HG03520 (cell line): ENCODE data around the gene LONRF2.
"Not testable (repeated sequence)": the region's sequence is repeated elsewhere in the genome, so short reads cannot be mapped to it uniquely, and the experiment has no call there.

Experiments
- ATAC-seq: cut with Tn5 transposase; IDR thresholded peaks from one replicate; pipeline ENCODE4 v1.9.1; 2021; ENCODE audit warnings: mild to moderate bottlenecking, moderate library complexity; ENCODE audit not compliant: unreplicated experiment

Gene LONRF2

DNA sequence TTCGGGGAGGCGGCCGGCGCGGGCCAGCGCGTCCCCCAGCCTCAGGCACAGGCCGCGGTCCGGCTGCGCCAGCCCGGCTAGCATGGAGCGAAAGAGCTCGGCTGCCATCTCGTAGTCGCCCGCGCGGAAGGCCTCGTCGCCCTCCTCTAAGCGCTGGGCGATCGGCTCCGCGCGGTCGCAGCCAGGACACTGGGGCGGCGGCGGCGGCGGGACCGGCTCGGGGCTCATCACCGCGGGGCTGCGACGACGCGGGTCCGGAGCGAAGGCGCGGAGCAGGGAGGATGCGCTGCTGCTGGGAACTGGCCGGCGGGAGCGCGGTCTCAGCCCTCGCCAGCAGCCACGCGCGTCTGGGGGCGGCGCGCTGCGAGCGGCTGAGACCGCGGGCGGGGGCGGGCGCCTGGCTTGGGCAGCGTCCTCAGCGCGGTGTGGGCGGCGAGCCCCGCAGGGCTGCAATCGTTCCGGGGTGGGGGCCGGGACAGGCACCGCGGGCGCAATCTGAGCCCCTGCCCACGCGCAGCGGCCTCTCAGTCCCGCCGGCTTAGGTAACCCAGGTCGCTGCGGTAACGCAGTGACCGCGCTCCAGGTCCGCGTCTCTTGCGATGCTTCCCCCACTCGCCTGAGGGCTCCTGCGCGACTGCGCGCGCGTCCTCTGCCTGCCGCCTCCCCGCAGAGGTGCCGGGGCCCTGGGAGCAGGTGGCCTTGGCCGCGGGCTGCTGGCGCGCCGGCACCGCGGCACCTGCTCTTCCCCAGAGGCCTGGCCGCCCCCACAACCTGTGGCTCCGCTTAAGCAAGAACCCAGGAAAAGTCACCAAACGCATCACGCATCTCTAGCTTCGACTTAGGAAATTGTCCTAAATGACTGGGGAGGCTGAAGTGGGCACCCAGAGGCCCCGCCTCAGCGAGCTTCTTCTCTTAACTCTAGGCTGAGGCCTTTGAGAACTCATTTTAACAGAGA lies at the start of gene LONRF2:
Gene LONRF2 (minus strand): TSS at position 636 of the 955 bp plus-strand sequence. CDS start 408 bp downstream, at position 228.
- ATAC-seq: no peak

DNA sequence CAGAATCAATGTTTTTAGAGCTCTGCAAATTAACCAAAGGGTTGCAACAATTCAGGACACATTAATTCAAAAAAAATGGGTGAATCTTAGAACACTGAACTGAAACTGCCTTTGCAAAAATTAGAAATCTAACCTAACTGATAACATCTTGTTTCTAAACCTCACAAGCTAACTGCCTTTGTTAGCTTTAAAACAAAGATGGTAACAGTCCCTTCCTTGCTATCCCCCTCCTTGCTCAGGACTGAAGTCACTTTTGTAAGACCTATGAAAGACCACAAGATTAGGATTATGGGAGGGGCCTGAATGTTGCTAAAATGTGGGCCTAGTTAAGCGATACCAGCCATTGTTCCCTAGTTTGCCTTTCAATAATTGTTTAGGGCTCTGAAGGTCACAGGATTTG lies 44.9 kb upstream of the LONRF2 start:
- no peak for ATAC-seq

DNA sequence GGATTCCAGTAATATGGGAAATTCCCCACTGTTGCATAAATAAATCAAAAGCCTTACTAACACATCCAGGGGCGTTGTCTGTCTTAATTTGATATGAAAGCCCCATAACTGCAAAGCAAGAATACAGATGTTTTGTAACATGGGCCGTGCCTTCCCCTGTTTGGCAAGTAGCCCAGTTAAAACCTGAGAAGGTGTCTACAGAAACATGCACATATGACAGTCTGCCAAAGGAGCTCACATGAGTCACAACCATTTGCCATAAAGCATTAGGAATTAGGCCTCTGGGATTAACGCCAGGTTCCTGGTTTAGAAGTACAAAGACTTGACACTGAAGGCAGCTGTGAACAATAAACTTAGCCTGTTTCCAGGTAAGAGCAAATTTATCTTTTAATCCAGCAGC lies 43.1 kb upstream of the LONRF2 start:
- ATAC-seq: no peak

DNA sequence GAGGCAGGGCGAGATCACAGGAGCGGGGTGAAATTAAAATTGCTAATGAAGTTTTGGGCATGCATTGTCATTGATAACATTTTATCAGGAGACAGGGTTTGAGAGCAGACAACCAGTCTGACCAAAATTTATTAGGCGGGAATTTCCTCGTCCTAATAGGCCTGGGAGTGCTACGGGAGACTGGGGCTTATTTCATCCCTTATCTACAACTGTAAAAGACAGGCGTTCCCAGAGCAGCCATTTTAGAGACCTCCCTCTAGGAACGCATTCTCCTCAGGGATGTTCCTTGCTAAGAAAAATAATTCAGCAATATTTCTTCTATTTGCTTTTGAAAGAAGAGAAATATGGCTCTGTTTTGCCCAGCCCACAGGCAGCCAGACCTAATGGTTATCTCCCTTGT lies 40.0 kb upstream of the LONRF2 start:
- ATAC-seq: not testable (repeated sequence)

DNA sequence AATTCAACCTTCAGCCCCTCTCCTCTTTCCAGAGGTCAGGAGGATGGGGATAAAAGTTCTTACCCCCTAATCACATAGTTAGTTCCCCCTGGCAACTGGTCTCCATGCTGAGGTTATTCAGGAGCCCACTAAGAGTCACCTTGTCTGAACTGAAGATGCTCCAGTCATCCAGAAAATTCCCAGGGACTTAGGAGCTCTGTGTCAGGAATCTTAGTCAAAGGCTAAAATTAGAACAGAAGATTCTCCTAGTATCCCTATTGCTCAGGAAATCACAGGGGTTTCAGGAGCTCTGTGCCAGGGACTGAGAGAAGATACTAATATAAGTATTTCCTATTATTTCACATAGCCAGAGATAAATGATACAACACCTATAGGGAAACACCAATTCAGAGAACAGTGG lies 37.3 kb upstream of the LONRF2 start:
- ATAC-seq: no peak

DNA sequence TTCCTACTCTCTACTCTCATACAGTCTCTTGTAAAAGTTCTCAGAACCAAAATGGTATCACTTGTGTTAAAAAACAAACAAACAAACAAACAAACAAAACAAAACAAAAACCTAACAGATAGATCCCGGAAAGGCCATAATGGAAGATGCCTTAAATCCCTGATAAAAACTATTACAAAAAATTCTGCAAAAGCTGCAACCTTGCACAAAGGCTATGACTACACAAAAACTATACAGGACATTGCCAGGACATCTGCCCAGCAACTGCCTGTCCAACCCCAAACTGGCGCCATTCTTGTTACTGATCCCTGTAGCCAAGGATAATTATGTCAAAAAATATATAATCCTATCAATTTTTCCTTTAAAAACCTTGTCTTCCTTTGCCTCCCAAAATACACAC lies 36.3 kb upstream of the LONRF2 start:
- ATAC-seq: no peak

DNA sequence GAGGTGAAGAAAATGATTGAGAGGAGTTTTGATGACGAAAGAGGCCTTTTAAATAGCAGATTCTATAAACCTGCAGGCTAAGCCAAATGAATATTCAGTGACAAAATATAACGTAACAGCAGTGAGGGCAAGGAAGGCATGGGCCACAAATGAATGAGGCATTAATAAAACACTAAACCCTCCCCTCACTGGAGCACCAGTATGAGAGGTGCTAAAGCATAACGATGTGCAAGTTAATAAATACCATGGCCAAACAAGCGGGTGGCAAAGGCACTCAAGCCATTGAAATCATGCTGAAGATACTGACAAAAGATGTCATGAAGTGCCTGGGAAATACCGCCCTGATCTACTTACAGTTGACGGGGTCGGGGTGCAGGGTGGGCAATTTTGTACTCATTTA lies 30.2 kb upstream of the LONRF2 start:
- no peak for ATAC-seq

DNA sequence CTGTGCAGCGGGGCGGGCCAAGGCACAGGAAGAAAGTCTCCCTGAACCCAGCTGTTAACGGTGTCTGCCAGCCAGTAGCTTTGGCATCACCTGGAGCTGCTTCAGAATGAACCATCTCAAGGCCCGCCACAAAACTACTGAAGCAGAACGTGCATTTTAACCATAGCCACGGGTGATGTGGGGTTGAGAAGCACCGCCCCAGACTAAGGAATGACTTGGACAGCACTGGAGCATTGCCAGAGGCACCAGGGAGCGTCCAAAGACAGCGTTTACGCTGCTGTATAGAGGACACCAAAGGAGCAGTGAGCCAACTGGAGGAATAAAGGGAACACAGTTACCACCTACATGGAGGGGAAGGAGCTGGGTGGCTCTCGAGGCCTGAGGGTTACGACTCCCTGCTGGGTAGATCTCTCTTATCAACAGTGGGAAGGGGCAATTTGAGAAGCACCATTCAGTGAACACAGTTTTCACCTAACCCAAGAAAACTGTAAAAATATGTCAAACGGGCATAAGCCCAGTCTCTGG lies 28.4 kb upstream of the LONRF2 start:
- ATAC-seq: no peak

DNA sequence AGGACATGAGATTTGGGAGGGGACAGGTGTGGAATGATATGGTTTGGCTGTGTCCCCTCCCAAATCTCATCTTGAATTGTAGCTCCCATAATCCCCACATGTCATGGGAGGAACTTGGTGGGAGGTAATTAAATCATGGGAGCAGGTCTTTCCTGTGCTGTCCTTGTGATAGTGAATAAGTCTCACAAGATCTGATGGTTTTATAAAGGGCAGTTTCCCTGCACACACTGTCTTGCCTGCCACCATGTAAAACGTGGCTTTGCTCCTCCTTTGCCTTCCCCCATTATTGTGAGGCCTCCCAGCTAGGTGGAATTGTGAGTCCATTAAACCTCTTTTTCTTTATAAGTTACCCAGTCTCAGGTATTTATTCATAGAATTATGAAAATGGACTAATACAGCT lies 22.8 kb upstream of the LONRF2 start:
- ATAC-seq: not testable (repeated sequence)

DNA sequence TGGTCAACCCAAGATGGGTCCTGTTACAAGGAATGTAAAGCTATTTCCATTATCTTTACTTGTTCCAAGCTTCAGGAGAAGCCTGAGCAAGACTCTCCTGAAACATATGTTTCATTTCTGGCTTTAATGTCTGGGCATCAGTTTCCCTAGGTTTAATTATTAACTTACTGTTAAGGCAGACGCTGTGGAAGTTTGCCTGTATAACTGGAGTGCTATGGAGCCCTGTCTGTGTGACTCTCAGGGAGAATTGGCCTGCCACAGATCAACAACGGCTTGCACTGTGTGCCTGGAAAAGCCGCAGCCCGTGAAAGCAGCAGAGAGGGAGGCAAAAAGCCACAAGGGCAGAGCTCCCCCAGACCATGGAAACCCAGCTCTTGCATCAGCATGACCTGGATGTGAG lies 22.1 kb upstream of the LONRF2 start:
- no peak for ATAC-seq

DNA sequence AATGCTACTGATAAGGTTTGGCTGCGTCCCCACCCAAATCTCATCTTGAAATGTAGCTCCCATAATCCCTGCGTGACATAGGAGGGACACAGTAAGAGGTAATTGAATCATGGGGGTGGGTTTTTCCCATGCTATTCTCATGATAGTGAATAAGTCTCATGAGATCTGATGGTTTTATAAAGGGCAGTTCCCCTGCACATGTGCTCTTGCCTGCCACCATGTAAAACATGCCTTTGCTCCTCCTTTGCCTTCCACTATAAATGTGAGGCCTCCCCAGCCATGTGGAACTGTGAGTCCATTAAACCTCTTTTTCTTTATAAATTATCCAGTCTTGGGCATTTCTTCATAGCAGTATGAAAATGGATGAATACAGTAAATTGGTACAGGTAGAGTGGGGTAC lies 20.2 kb upstream of the LONRF2 start:
- ATAC-seq: not testable (repeated sequence)

DNA sequence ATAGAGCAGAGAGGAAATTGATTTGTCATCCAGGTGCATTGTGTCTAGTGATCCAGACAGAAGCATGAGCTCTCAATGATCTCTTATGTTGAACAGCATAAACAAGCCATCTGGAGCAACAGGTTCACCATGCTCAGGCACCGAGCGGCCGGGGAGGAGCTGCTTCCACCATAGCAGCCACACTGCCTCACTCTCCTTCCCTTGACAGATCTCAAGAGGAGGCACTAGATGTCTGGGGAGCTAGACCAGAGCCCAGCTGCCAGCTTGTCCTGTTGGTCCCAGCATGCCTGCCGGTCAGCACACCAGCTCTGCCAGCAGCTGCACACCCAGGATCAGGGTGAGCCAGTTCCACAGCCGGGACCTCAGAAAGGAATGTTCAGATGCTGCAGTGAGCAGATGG lies 17.5 kb upstream of the LONRF2 start:
- no peak for ATAC-seq

DNA sequence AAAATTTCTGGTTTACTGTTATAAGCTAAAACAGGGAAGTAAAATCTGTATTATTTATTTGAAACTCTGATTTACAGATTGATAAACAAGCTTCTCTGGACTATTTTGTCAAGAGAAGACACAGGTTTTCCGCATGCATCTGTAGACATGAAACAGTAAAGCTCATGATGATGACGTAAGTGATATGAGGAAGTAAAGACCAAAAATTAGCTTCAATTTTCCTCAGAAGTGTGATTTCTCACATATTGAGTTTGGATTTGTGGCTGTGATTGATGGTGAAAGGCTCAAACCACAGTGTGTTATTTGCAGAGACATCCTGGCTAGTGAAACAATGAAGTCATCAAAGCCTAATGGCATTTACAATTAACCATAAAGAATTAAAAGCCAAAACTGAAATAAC lies 12.6 kb upstream of the LONRF2 start:
- no peak for ATAC-seq

DNA sequence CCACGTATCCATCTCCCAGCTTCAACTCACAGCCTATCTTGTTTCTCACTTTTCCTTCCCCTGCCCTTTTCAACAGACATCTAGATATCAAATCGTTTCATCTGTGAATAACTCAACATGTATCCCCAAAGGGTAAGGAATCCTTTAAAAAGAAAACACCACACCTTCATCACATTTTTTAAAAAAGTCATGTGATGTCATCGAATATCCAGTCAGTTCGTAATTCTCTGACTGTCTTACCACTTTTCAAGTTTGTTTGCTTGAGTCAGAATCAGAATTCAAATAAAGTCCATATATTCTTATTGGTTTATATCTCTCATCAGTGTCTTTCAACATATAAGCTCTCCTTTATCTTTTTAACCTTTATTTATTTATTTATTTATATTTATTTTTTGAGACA lies 5.4 kb upstream of the LONRF2 start:
- no peak for ATAC-seq

DNA sequence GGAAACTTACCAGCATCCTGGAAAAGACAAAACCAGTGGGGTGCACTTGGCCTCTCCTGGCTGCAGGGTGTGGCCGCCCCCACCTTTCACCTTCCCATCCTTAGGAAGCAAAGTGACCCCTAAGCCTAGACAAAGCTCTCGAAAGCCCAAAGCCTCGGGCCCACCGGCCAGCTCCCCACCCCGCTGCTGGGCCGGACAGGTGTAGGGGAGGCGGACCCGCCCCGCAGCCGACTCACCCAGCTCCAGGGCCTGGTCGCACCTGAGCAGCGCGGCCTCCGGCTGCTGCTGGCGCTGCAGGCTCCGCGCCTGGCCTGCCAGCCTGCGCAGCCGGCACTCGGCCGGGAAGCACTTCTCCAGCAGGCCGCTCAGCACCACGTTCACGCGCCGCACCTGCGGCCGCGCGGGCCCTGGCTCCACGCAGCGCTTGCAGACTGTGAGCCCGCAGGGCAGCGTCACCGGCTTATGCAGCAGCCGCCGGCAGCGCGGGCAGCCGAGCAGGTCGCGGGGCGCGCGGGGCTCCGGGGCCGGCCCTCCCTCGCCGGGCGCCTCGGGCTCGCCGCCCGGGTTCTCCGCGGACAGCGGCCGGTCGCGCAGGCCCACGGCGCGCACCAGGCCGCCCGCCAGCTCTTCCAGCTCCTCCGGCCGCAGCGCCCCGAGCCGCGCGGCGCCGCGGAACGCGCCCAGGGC lies 979 bp downstream of the LONRF2 start:
- ATAC-seq: no peak

DNA sequence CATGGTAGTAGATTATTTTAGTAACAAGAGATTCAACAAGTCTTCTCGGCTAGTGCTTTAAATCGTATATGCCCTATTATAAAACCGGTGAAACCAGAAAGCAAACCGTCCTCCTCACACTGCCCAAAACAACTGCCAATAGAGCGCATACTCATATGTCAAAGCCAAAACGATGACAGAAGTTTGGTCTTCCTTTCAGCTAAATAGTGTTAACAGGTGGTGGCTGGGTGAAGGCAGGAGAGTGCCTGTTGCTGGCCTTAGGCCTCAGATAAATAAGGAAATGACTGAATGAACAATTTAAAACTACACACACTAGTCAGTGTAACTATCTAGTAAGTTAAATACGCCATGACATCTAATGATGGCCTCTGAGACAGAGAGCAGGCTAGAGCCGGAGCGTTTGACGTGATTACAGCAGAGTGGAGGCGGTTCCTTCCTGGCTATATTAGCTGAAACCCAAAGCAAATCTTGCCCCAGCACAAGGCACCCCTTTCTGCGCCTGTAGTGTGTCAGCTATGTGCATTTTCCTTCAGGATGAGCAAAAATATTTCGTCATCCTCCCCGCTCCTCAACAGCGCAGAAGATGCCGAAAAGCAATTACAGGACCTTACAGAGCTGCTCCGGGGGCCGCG lies 1.6 kb downstream of the LONRF2 start:
- no peak for ATAC-seq

DNA sequence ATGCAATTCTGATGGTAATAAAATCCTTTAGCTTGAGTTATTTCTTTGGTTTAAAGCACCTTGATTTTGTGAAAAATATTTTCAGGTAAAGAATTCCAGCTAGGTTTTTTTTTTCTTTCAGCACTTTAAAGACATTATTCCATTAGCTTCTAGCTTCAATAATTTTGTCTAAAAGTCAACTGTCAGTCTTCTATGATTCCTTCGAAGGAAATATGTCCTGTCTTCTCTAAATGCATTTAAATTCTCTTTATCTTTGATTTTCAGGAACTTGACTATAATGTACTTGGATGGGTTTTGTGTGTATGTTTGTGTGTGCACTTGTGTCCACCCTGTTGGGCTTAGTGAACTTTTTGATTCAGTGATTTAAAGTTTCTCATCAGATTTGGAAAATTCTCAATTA lies 4.7 kb downstream of the LONRF2 start:
- ATAC-seq: no peak

DNA sequence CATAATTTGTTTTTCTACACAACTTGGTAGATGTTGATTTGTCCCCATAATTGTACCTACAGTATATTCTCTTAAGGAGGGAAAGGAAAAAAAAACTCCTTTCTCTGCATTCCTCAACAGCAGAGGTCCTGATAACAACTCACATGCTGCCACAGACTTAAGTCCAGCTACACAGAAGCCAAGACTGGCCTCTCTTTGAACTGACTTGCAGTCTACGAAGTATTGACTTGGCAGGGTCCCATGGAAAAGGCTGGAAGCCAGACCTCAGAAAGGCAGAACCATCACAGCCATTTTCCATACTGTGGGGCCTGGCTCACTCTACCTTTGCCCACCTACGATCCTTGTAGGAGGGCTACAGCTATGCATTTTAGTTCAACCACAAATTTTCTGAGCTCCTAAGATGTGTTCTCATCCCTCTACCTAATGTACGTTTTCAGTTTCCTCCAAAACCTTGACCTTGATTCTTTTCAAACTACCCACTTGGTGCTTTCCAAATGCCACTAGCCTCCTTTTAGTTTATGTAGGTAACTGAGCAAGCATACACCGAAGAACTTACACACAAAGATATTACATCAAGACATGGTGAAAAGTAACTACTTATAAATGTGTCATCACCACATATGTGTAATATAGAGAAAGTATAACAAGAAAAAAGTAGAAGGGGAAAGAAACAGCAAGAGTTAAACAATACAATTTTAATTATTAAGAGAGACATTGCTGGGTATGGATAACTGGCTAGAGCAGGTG lies 12.2 kb downstream of the LONRF2 start:
- no peak for ATAC-seq

DNA sequence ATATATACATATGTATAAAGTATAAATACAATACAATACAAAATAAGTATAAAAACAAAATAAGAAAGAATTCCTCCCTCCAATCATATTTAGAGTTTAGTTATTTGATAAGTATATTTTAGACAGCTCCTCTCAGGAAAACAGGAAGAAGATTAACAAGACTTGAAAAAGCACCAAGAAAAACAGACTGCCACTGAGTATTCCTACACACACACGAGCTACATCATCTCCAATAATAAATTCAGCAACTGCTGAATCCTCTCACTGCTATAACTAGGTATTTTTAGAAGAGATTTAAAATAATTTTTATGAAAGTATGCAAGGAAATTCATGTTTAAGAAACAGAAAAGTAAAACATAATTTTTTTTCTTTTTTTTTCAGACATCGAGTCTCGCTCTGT lies 13.0 kb downstream of the LONRF2 start:
- ATAC-seq: no peak

DNA sequence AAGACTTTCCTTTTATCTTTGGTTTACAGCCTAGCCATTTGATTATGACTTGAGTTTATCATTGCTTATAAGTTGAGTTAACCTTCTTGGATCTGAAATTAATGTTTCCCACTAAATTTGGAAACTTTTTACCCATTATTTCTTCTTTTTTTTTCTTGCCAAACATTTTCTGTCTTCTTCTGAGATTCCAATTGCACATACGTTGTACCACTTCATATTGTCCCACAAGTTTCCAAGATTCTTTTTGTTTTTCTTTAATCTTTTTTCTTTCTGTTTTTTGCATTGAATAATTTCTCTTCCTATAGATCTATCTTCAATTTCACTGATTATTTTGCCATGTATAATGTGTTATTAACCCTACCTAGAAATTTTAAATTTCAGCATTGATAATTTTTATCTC lies 18.6 kb downstream of the LONRF2 start:
- no peak for ATAC-seq

DNA sequence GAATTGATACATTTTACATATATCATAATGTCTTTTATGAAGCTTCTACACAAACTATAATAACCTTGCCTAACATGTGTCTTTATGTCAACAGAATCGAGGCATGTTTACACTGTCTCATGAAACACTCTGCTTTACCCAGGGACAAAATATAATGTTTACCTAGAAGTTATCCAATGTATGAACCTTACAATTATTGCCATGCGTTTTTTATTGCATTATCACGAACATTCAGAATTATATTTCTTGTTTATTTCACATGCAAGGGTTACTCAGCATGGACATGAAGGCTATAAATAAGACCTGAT lies 19.8 kb downstream of the LONRF2 start:
- no peak for ATAC-seq
